ENCODE results near the gene TM4SF18.

TM4SF18 gene

DNA sequence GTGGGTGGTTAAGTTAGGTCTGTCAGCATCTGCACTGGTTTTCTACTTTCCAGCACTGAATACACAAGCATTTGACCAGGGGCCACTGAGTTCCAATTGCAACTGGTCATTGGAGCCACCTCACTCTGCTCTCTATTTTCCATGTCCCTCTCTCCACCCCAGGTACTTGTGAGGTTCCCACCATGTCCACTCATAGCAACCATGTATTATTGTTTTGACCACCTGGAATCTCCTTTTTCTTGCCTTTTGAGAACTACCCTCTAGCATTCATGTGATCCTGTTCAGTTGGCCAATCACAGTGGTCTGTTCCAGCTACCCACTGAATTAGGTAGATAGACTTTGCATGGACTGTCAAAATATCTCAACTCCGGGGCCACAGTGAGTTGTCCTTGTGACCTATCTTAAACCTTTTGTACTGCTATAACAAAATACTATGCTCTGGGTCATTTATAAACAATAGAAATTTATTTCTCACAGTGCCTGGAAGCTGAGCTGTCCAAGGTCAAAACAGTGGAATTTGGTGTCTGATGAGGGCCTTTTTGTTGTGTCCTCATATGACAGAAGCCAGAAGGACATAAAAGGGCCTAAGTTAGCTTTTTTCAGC is 20.2 kb upstream of the TM4SF18 start (continued):
- TF ChIP-seq ZNF837 (tag by site-specific recombination; IDR thresholded peaks at IDR 0.05): no peak
- TF ChIP-seq WT1 (tag by site-specific recombination; IDR thresholded peaks at IDR 0.05): no peak
- no peak for TF ChIP-seq ZBTB21 (tag by site-specific recombination; IDR thresholded peaks at IDR 0.05)
- no peak for TF ChIP-seq ZNF16 (tag by site-specific recombination; IDR thresholded peaks at IDR 0.05; ENCODE audit: low read depth)
- no peak for TF ChIP-seq ZNF510 (tag by site-specific recombination; IDR thresholded peaks at IDR 0.05; ENCODE audit: insufficient replicate concordance)
- TF ChIP-seq, protein P1, sequence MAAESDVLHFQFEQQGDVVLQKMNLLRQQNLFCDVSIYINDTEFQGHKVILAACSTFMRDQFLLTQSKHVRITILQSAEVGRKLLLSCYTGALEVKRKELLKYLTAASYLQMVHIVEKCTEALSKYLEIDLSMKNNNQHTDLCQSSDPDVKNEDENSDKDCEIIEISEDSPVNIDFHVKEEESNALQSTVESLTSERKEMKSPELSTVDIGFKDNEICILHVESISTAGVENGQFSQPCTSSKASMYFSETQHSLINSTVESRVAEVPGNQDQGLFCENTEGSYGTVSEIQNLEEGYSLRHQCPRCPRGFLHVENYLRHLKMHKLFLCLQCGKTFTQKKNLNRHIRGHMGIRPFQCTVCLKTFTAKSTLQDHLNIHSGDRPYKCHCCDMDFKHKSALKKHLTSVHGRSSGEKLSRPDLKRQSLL (tag by site-specific recombination; IDR thresholded peaks at IDR 0.05): no peak

DNA sequence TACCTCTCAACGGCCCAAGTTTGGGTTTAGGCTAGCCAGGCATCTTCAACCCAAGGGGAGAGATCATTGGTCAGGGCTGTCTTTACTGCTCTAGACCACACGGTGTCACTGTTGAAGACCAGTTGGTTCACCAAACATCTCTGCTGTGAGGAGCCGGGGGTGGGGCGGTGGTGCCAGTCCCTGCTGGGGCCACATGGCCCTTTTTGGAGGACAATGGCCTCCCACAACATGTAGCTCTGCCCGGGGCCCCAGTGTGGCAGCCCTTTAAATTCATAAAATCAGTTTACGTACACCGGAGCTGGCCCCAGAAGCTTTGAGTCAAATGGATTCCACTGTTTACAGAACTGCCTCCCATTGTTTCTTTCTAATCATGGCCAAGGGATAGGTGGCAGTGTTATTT is 19.1 kb upstream of the TM4SF18 start:
- H3K4me3 ChIP-seq (ENCODE audit: low read depth, low read length): no peak overlapping the region
- no peak overlapping the region for H3K27ac ChIP-seq (ENCODE audit: extremely low read depth, low read depth, low read length)
- no peaks in the 10 kb centered on the region for H3K4me1 ChIP-seq (ENCODE audit: control insufficient read depth, insufficient read depth, low read length)
- H3K9me3 ChIP-seq (ENCODE audit: control insufficient read depth, insufficient read depth, low read depth, low read length): no peaks in the 10 kb centered on the region
- TF ChIP-seq ZNF2 (tag by site-specific recombination; IDR thresholded peaks at IDR 0.05) (peak; percentile 95), ZNF654 (tag by site-specific recombination; IDR thresholded peaks at IDR 0.05; ENCODE audit: low read depth) (peak; percentile 64), SP3 (tag by site-specific recombination; IDR thresholded peaks at IDR 0.05) (no peak), TSHZ1 (tag by site-specific recombination; IDR thresholded peaks at IDR 0.05; ENCODE audit: borderline replicate concordance) (no peak)
- ChIA-PET CTCF (interaction anchor here (0.7 to 3.4 kb wide), 12 partner anchors 10 to 395 kb away, joined by 3 to 15 read pairs (median 4); no protein-coding TSS in a partner anchor), POLR2A (no interaction called here)
- no peaks in the 10 kb centered on the region for H3K36me3 ChIP-seq (ENCODE audit: control insufficient read depth in 2 of 2, insufficient read depth in 1 of 2, low read length in 2 of 2)

GRCh38 chr3:149343951-149344350 is 10.5 kb upstream of the TM4SF18 start:
- no peak overlapping the region for H3K27ac ChIP-seq (ENCODE audit: extremely low read depth, low read depth, low read length)
- no peaks in the 10 kb centered on the region for H3K9me3 ChIP-seq (ENCODE audit: control insufficient read depth, insufficient read depth, low read depth, low read length)
- no peaks in the 10 kb centered on the region for H3K36me3 ChIP-seq (ENCODE audit: control insufficient read depth in 2 of 2, insufficient read depth in 1 of 2, low read length in 2 of 2)
- CTCF ChIA-PET: interaction anchor here (0.6 to 1.3 kb wide), 5 partner anchors 10 to 1198 kb away, joined by 3 to 6 read pairs (median 3); partner anchors contain the start of genes TM4SF18 and TM4SF4
- POLR2A ChIA-PET: no interaction called here
- no peak for TF ChIP-seq ZNF660 (tag by site-specific recombination; IDR thresholded peaks at IDR 0.05)
- H3K4me1 ChIP-seq (ENCODE audit: control insufficient read depth, insufficient read depth, low read length): no peaks in the 10 kb centered on the region
- no peak overlapping the region for H3K4me3 ChIP-seq (ENCODE audit: low read depth, low read length)

- Histone ChIP-seq H3K9me3 (ENCODE audit: control insufficient read depth, insufficient read depth, low read depth, low read length) (no peaks in the 10 kb centered on the region), H3K4me3 (ENCODE audit: low read depth, low read length) (no peak overlapping the region), H3K27ac (ENCODE audit: extremely low read depth, low read depth, low read length) (no peak overlapping the region), H3K4me1 (ENCODE audit: control insufficient read depth, insufficient read depth, low read length) (no peaks in the 10 kb centered on the region), H3K36me3 (ENCODE audit: control insufficient read depth in 2 of 2, insufficient read depth in 1 of 2, low read length in 2 of 2) (no peaks in the 10 kb centered on the region)
- TF ChIP-seq ZNF830 (tag by site-specific recombination; IDR thresholded peaks at IDR 0.05; ENCODE audit: low read depth): no peak
- ChIA-PET POLR2A (no interaction called here), CTCF (interaction anchor here (0.5 to 1.3 kb wide), 5 partner anchors 9 to 1337 kb away, joined by 3 to 5 read pairs (median 3); no protein-coding TSS in a partner anchor)
Measured at GRCh38 chr3:149342413-149343380, 9.3 kb upstream of the TM4SF18 start.

Data from HEK293 (cell line).